HEK293 (cell line): Measurements from ENCODE around the gene PRSS33.

Experiments used
- CTCF ChIA-PET: fragments of 350-600 bp; formaldehyde crosslinking; extraction: SDS; loops from one replicate; lab custom pipeline; 2021; ENCODE audit warnings: antibody characterized with exemption; lab: Yijun Ruan, JAX
- POLR2A ChIA-PET: fragments of 300-600 bp; formaldehyde crosslinking; extraction: SDS; loops from one replicate; lab custom pipeline; 2020; ENCODE audit warnings: antibody characterized with exemption, inconsistent platforms; lab: Yijun Ruan, JAX
- H3K27ac ChIP-seq: fragments of 200-500 bp; sonication (Bioruptor generic); 2 replicates; pipeline ENCODE4 v1.5.1; 2014; ENCODE audit warnings: low read depth, low read length, control low read depth, inconsistent platforms; ENCODE audit errors: extremely low read depth
- H3K36me3 ChIP-seq, 2 experiments: fragments of 200-500 bp in 1 of 2; sonication (Bioruptor generic) in 1 of 2; 1 replicate in 1 of 2; 2 replicates in 1 of 2; pipeline ENCODE4 v1.5.1; 2014 to 2017; ENCODE audit warnings: inconsistent platforms in 2 of 2, low read length in 2 of 2; ENCODE audit not compliant: control insufficient read depth in 2 of 2, insufficient read depth in 1 of 2
- H3K4me1 ChIP-seq: fragments of 200-500 bp; sonication (Bioruptor generic); 2 replicates; pipeline ENCODE4 v1.5.1; 2014; ENCODE audit warnings: mild to moderate bottlenecking, low read length, inconsistent platforms; ENCODE audit not compliant: control insufficient read depth, insufficient read depth
- H3K4me3 ChIP-seq: 2 replicates; pipeline ENCODE4 v1.5.1; 2011; ENCODE audit warnings: low read depth, mild to moderate bottlenecking, control low read depth, low read length, moderate library complexity
- H3K9me3 ChIP-seq: fragments of 200-500 bp; sonication (Bioruptor generic); 2 replicates; pipeline ENCODE4 v1.5.1; 2014; ENCODE audit warnings: low read depth, low read length, inconsistent platforms; ENCODE audit not compliant: control insufficient read depth, insufficient read depth
- KLF8 ChIP-seq: fragments of 450-650 bp; formaldehyde crosslinking; IDR thresholded peaks from 2 replicates; pipeline ENCODE4 v1.5.1; 2016; ENCODE audit warnings: missing biosample characterization, missing genetic modification characterization
- KLF9 ChIP-seq: fragments of 450-650 bp; formaldehyde crosslinking; IDR thresholded peaks from 2 replicates; pipeline ENCODE4 v1.5.1; 2016; ENCODE audit warnings: missing biosample characterization, missing genetic modification characterization, low read depth
- MZF1 ChIP-seq: fragments of 450-650 bp; formaldehyde crosslinking; IDR thresholded peaks from 2 replicates; pipeline ENCODE4 v1.5.1; 2017; ENCODE audit warnings: missing biosample characterization, missing genetic modification characterization, borderline replicate concordance
- REPIN1 ChIP-seq: fragments of 450-650 bp; formaldehyde crosslinking; IDR thresholded peaks from 2 replicates; pipeline ENCODE4 v1.5.1; 2017; ENCODE audit warnings: missing biosample characterization, missing genetic modification characterization, low read depth
- TRIM28 ChIP-seq: IDR thresholded peaks from 2 replicates; pipeline ENCODE4 v1.6.1; 2011; ENCODE audit warnings: low read length, control low read depth, borderline replicate concordance
- ZEB2 ChIP-seq: fragments of 450-650 bp; formaldehyde crosslinking; IDR thresholded peaks from 2 replicates; pipeline ENCODE4 v1.5.1; 2016; ENCODE audit warnings: missing biosample characterization, missing genetic modification characterization
- ZFHX2 ChIP-seq: fragments of 450-650 bp; formaldehyde crosslinking; conservative IDR thresholded peaks from 2 replicates; pipeline ENCODE4 v1.5.1; 2016; ENCODE audit warnings: missing biosample characterization, missing genetic modification characterization
- ZNF121 ChIP-seq: fragments of 450-650 bp; formaldehyde crosslinking; IDR thresholded peaks from 2 replicates; pipeline ENCODE4 v1.5.1; 2016; ENCODE audit warnings: missing biosample characterization, missing genetic modification characterization
- ZNF138 ChIP-seq: fragments of 450-650 bp; formaldehyde crosslinking; IDR thresholded peaks from 2 replicates; pipeline ENCODE4 v1.5.1; 2016; ENCODE audit warnings: missing biosample characterization, missing genetic modification characterization, borderline replicate concordance
- ZNF214 ChIP-seq: fragments of 450-650 bp; formaldehyde crosslinking; IDR thresholded peaks from 2 replicates; pipeline ENCODE4 v1.5.1; 2017; ENCODE audit warnings: missing biosample characterization, mild to moderate bottlenecking, missing genetic modification characterization, borderline replicate concordance
- ZNF221 ChIP-seq: fragments of 450-650 bp; formaldehyde crosslinking; IDR thresholded peaks from 2 replicates; pipeline ENCODE4 v1.5.1; 2017; ENCODE audit warnings: missing biosample characterization, missing genetic modification characterization, borderline replicate concordance
- ZNF24 ChIP-seq: fragments of 450-650 bp; formaldehyde crosslinking; IDR thresholded peaks from 2 replicates; pipeline ENCODE4 v1.5.1; 2016; ENCODE audit warnings: missing biosample characterization, missing genetic modification characterization
- ZNF274 ChIP-seq, 2 experiments: fragments of 200-500 bp in 1 of 2; fragments of 450-650 bp in 1 of 2; sonication (Bioruptor generic) in 1 of 2; formaldehyde crosslinking in 1 of 2; IDR thresholded peaks; 2 replicates each; pipeline versions ENCODE4 v1.5.1 to v1.6.1; 2014 to 2016; ENCODE audit warnings: borderline replicate concordance in 1 of 2, inconsistent platforms in 1 of 2, low read length in 1 of 2, missing biosample characterization in 1 of 2, missing genetic modification characterization in 1 of 2
- ZNF292 ChIP-seq: fragments of 450-650 bp; formaldehyde crosslinking; IDR thresholded peaks from 2 replicates; pipeline ENCODE4 v1.5.1; 2016; ENCODE audit warnings: low read depth, missing biosample characterization, missing genetic modification characterization, borderline replicate concordance
- ZNF341 ChIP-seq: fragments of 450-650 bp; formaldehyde crosslinking; IDR thresholded peaks from 2 replicates; pipeline ENCODE4; 2016; ENCODE audit warnings: low read depth, missing biosample characterization, missing genetic modification characterization
- ZNF423 ChIP-seq: fragments of 450-650 bp; formaldehyde crosslinking; IDR thresholded peaks from 2 replicates; pipeline ENCODE4 v1.5.1; 2016; ENCODE audit warnings: missing biosample characterization, missing genetic modification characterization
- ZNF473 ChIP-seq: fragments of 450-650 bp; formaldehyde crosslinking; IDR thresholded peaks from 2 replicates; pipeline ENCODE4 v1.5.1; 2017; ENCODE audit warnings: missing biosample characterization, missing genetic modification characterization
- ZNF48 ChIP-seq: fragments of 450-650 bp; formaldehyde crosslinking; IDR thresholded peaks from 2 replicates; pipeline ENCODE4 v1.5.1; 2016; ENCODE audit warnings: missing biosample characterization, missing genetic modification characterization
- ZNF510 ChIP-seq: fragments of 450-650 bp; formaldehyde crosslinking; IDR thresholded peaks from 2 replicates; pipeline ENCODE4 v1.5.1; 2018; ENCODE audit warnings: mild to moderate bottlenecking, missing genetic modification characterization, missing biosample characterization; ENCODE audit not compliant: insufficient replicate concordance
- ZNF529 ChIP-seq: fragments of 450-650 bp; formaldehyde crosslinking; IDR thresholded peaks from 2 replicates; pipeline ENCODE4 v1.5.1; 2017; ENCODE audit warnings: missing genetic modification characterization, missing biosample characterization; ENCODE audit not compliant: insufficient replicate concordance
- ZNF530 ChIP-seq: fragments of 450-650 bp; formaldehyde crosslinking; IDR thresholded peaks from 2 replicates; pipeline ENCODE4 v1.5.1; 2016; ENCODE audit warnings: low read depth, missing biosample characterization, missing genetic modification characterization
- ZNF571 ChIP-seq: fragments of 450-650 bp; formaldehyde crosslinking; IDR thresholded peaks from 2 replicates; pipeline ENCODE4 v1.5.0; 2017; ENCODE audit warnings: missing biosample characterization, missing genetic modification characterization
- TF ChIP-seq, protein P1 (sequence below): IDR thresholded peaks from 2 replicates; pipeline ENCODE4 v1.6.1; 2011; ENCODE audit warnings: mild to moderate bottlenecking, low read depth, low read length, borderline replicate concordance
- TF ChIP-seq, protein P2 (sequence below): fragments of 450-650 bp; formaldehyde crosslinking; IDR thresholded peaks from 2 replicates; pipeline ENCODE4 v1.5.1; 2016; ENCODE audit warnings: missing biosample characterization, missing genetic modification characterization
- TF ChIP-seq, protein P3 (sequence below): fragments of 450-650 bp; formaldehyde crosslinking; IDR thresholded peaks from 2 replicates; pipeline ENCODE4 v1.5.1; 2016; ENCODE audit warnings: missing biosample characterization, missing genetic modification characterization
- TF ChIP-seq, protein P4 (sequence below): fragments of 450-650 bp; formaldehyde crosslinking; IDR thresholded peaks from 2 replicates; pipeline ENCODE4 v1.5.1; 2016; ENCODE audit warnings: missing biosample characterization, missing genetic modification characterization

The PRSS33 gene

DNA sequence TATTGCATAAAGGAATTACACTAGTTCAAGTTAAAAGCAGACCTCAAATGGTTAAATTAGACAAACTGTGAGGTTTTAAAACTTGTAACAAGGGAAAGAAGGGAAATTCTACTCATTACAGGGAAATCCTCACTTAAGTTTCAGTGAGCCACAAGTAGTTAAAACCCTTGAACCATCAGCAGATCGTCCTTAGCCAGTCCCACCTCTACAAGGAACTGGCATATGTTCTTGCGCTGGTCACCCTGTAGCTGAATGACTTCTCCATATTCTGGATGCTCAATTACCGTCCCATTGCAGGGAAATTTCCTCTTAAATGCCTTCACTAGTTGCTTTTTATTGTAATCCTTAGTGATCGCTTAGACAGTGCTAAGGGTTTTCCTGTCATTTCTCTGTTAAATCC, 35.1 kb upstream of the PRSS33 start:
- H3K36me3 ChIP-seq, result no peaks in the 10 kb centered on the region
- ChIA-PET CTCF (interaction anchor here (1.1 to 1.4 kb wide), 5 partner anchors 9 to 49 kb away, joined by 3 to 6 read pairs (median 4); partner anchors contain the start of gene ELOB), POLR2A (interaction anchor here (0.6 kb wide), 1 partner anchor 14 kb away, joined by 3 read pairs; no protein-coding TSS in a partner anchor)
- H3K9me3 ChIP-seq, result no peaks in the 10 kb centered on the region
- H3K4me1 ChIP-seq, result no peaks in the 10 kb centered on the region
- H3K4me3 ChIP-seq, result no peak overlapping the region
- TF ChIP-seq ZNF138 (tag by site-specific recombination) (no peak), ZNF423 (tag by site-specific recombination) (no peak), MZF1 (tag by site-specific recombination) (no peak), ZNF341 (no peak), ZNF48 (no peak), ZNF571 (no peak), TRIM28 (no peak)
- no peak overlapping the region for H3K27ac ChIP-seq

DNA sequence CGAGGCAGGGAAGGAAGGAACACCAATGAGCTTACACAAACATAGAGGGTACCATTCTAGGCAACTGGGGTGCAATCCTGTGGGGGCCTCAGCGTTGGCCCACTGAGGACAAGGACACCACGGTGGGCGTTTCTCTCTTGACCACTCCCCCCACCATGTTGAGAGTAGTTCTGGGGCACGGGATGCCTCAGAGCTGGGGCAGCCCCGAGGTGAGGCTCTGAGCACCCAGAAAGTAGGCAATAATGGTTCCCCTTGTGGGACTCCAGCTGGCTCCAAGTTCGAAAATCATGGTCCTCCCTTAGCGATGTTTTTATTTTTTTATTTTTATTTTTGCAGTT, 34.8 kb upstream of the PRSS33 start:
- H3K9me3 ChIP-seq, result no peaks in the 10 kb centered on the region
- H3K27ac ChIP-seq, result no peak overlapping the region
- ChIA-PET CTCF (interaction anchor here (0.6 to 1.3 kb wide), 5 partner anchors 10 to 1551 kb away, joined by 3 to 6 read pairs (median 4); partner anchors contain the start of gene ELOB), POLR2A (interaction anchor here (0.6 kb wide), 1 partner anchor 15 kb away, joined by 3 read pairs; no protein-coding TSS in a partner anchor)
- no peak overlapping the region for H3K4me3 ChIP-seq
- H3K4me1 ChIP-seq, result no peaks in the 10 kb centered on the region
- no peaks in the 10 kb centered on the region for H3K36me3 ChIP-seq
- TF ChIP-seq ZFHX2 (tag by site-specific recombination) (no peak), KLF8 (tag by site-specific recombination) (no peak), ZNF24 (no peak), ZNF473 (tag by site-specific recombination) (no peak), ZNF529 (tag by site-specific recombination) (no peak), ZNF121 (tag by site-specific recombination) (no peak), KLF9 (tag by site-specific recombination) (no peak), ZNF423 (tag by site-specific recombination) (no peak), ZNF292 (no peak), ZNF214 (tag by site-specific recombination) (no peak), ZNF221 (tag by site-specific recombination) (no peak), ZEB2 (tag by site-specific recombination) (no peak), ZNF274 (IDR thresholded peaks at IDR 0.05; ENCODE audit: low read length) (no peak), ZNF274 (tag by site-specific recombination; IDR thresholded peaks at IDR 0.05; ENCODE audit: borderline replicate concordance) (no peak), ZNF530 (no peak), ZNF510 (tag by site-specific recombination) (no peak), REPIN1 (no peak)
- TF ChIP-seq, protein P1, sequence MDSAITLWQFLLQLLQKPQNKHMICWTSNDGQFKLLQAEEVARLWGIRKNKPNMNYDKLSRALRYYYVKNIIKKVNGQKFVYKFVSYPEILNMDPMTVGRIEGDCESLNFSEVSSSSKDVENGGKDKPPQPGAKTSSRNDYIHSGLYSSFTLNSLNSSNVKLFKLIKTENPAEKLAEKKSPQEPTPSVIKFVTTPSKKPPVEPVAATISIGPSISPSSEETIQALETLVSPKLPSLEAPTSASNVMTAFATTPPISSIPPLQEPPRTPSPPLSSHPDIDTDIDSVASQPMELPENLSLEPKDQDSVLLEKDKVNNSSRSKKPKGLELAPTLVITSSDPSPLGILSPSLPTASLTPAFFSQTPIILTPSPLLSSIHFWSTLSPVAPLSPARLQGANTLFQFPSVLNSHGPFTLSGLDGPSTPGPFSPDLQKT, result no peak
- TF ChIP-seq, protein P2, sequence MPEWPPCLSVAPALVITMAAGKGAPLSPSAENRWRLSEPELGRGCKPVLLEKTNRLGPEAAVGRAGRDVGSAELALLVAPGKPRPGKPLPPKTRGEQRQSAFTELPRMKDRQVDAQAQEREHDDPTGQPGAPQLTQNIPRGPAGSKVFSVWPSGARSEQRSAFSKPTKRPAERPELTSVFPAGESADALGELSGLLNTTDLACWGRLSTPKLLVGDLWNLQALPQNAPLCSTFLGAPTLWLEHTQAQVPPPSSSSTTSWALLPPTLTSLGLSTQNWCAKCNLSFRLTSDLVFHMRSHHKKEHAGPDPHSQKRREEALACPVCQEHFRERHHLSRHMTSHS (tag by site-specific recombination), result no peak
- TF ChIP-seq, protein P3, sequence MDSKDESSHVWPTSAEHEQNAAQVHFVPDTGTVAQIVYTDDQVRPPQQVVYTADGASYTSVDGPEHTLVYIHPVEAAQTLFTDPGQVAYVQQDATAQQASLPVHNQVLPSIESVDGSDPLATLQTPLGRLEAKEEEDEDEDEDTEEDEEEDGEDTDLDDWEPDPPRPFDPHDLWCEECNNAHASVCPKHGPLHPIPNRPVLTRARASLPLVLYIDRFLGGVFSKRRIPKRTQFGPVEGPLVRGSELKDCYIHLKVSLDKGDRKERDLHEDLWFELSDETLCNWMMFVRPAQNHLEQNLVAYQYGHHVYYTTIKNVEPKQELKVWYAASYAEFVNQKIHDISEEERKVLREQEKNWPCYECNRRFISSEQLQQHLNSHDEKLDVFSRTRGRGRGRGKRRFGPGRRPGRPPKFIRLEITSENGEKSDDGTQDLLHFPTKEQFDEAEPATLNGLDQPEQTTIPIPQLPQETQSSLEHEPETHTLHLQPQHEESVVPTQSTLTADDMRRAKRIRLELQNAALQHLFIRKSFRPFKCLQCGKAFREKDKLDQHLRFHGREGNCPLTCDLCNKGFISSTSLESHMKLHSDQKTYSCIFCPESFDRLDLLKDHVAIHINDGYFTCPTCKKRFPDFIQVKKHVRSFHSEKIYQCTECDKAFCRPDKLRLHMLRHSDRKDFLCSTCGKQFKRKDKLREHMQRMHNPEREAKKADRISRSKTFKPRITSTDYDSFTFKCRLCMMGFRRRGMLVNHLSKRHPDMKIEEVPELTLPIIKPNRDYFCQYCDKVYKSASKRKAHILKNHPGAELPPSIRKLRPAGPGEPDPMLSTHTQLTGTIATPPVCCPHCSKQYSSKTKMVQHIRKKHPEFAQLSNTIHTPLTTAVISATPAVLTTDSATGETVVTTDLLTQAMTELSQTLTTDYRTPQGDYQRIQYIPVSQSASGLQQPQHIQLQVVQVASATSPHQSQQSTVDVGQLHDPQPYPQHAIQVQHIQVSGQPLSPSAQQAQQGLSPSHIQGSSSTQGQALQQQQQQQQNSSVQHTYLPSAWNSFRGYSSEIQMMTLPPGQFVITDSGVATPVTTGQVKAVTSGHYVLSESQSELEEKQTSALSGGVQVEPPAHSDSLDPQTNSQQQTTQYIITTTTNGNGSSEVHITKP (tag by site-specific recombination), result no peak
- TF ChIP-seq, protein P4, sequence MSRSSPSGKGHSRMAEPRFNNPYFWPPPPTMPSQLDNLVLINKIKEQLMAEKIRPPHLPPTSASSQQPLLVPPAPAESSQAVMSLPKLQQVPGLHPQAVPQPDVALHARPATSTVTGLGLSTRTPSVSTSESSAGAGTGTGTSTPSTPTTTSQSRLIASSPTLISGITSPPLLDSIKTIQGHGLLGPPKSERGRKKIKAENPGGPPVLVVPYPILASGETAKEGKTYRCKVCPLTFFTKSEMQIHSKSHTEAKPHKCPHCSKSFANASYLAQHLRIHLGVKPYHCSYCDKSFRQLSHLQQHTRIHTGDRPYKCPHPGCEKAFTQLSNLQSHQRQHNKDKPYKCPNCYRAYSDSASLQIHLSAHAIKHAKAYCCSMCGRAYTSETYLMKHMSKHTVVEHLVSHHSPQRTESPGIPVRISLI (tag by site-specific recombination), result no peak
